Measurements from ENCODE around the gene TRHDE.

The TRHDE gene

DNA sequence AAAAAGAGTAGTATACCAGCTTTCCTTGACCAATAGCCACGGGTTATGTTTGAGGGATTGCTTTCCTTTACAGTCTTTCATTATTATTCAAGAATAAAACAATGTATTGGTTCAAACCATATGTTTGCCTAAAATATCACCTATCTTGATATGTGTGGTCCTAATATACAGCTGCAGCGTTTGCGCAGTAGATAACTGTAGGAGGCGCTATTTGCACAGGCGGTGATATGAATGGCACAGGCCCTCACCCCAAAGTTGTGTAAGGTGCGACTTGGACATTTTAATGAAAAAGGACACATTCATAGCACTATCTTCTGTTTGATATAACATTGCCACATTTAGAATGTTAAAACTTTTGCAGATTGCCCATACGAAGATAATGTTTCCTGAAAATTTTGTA lies 298.4 kb downstream of the TRHDE start:
- WGBS, 2 experiments, result 64 to 69% methylated on average over 6 of the region's 7 CpGs
- H3K36me3 ChIP-seq (ENCODE audit: control insufficient read depth, insufficient read depth, low read length), result no peaks in the 10 kb centered on the region
- H3K27ac ChIP-seq (ENCODE audit: insufficient read depth, low read depth, low read length, poor library complexity, severe bottlenecking), result no peak overlapping the region
- no peak overlapping the region for H3K4me3 ChIP-seq (ENCODE audit: insufficient read depth, low read depth, low read length)
- H3K4me1 ChIP-seq (ENCODE audit: control insufficient read depth, insufficient read depth, low read length), result no peaks in the 10 kb centered on the region
- H3K9me3 ChIP-seq (ENCODE audit: control insufficient read depth, low read length), result no peaks in the 10 kb centered on the region
- no peaks in the 10 kb centered on the region for H3K27me3 ChIP-seq (ENCODE audit: control insufficient read depth, insufficient read depth, low read length, poor library complexity, severe bottlenecking)

DNA sequence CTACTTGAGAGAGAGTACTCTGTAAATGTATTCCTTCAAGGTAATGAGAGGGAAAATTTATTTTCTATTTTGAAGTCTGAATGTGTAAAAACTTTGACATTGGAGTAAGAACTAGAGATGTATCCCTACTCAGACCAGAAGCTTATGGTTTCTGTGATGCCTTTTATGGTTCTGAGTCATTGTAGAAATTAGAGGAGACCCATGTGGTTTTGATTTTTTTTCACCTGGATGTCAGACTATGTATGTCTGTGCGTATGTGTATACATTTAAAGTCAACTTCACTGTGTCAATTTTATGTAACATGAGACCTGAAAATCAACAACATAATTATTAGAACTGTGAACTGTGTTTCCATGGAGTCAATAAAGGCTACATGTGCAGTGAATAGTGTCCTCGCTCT lies 302.0 kb downstream of the TRHDE start:
- H3K27me3 ChIP-seq (ENCODE audit: control insufficient read depth, insufficient read depth, low read length, poor library complexity, severe bottlenecking), result no peaks in the 10 kb centered on the region
- no peak overlapping the region for H3K27ac ChIP-seq (ENCODE audit: insufficient read depth, low read depth, low read length, poor library complexity, severe bottlenecking)
- 83 to 100% methylated on average over 1 of the region's 2 CpGs for WGBS, 2 experiments
- H3K4me3 ChIP-seq (ENCODE audit: insufficient read depth, low read depth, low read length), result no peak overlapping the region
- no peaks in the 10 kb centered on the region for H3K36me3 ChIP-seq (ENCODE audit: control insufficient read depth, insufficient read depth, low read length)
- no peaks in the 10 kb centered on the region for H3K9me3 ChIP-seq (ENCODE audit: control insufficient read depth, low read length)
- H3K4me1 ChIP-seq (ENCODE audit: control insufficient read depth, insufficient read depth, low read length), result no peaks in the 10 kb centered on the region

DNA sequence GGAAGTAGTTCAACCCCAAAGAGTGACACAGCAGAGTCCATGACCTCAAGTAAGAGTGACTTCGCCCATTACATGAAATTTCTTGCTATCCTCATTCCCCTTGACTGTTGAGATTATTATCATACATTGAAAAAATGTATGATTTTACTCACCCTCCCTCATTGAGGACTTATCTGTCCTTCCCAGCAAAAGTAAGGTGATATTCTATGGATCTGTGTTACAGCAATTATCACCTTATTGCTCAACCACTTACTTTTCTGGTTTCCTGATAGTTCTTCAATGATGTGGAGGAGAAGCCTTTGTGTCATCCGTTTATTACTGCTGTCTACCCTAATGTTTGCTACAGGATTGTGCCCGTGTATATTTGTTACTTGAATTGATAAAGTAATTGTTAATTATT lies 306.2 kb downstream of the TRHDE start:
- Histone ChIP-seq H3K36me3 (ENCODE audit: control insufficient read depth, insufficient read depth, low read length) (no peaks in the 10 kb centered on the region), H3K4me3 (ENCODE audit: insufficient read depth, low read depth, low read length) (no peak overlapping the region), H3K27ac (ENCODE audit: insufficient read depth, low read depth, low read length, poor library complexity, severe bottlenecking) (no peak overlapping the region), H3K9me3 (ENCODE audit: control insufficient read depth, low read length) (no peaks in the 10 kb centered on the region), H3K4me1 (ENCODE audit: control insufficient read depth, insufficient read depth, low read length) (no peaks in the 10 kb centered on the region), H3K27me3 (ENCODE audit: control insufficient read depth, insufficient read depth, low read length, poor library complexity, severe bottlenecking) (no peaks in the 10 kb centered on the region)
- 97 to 100% methylated on average over 2 to 3 of the region's 3 CpGs for WGBS, 2 experiments

DNA sequence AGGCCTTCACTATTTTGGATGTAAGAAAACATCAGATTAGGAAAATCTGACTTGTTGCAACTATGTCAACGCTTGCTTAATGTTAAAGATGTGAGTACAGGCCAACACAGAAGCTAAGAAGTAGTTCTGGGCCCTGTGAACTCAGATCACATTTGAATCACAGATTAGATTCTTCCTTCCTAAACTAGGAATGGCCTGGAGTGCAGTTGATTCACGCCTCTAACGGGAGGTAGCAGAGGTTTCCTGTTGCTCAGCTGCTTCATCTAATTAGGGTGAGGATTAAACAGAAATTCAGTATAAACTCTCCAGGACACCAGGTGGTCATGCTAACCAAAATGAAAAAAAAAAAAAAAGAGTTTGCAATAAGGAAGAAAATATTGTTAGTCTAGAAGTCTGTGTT lies 314.3 kb downstream of the TRHDE start:
- no peak overlapping the region for H3K4me3 ChIP-seq (ENCODE audit: insufficient read depth, low read depth, low read length)
- H3K9me3 ChIP-seq (ENCODE audit: control insufficient read depth, low read length), result no peaks in the 10 kb centered on the region
- H3K27ac ChIP-seq (ENCODE audit: insufficient read depth, low read depth, low read length, poor library complexity, severe bottlenecking), result no peak overlapping the region
- no peaks in the 10 kb centered on the region for H3K4me1 ChIP-seq (ENCODE audit: control insufficient read depth, insufficient read depth, low read length)
- 61 to 72% methylated on average over 3 of the region's 3 CpGs for WGBS, 2 experiments
- no peaks in the 10 kb centered on the region for H3K36me3 ChIP-seq (ENCODE audit: control insufficient read depth, insufficient read depth, low read length)
- H3K27me3 ChIP-seq (ENCODE audit: control insufficient read depth, insufficient read depth, low read length, poor library complexity, severe bottlenecking), result no peaks in the 10 kb centered on the region

DNA sequence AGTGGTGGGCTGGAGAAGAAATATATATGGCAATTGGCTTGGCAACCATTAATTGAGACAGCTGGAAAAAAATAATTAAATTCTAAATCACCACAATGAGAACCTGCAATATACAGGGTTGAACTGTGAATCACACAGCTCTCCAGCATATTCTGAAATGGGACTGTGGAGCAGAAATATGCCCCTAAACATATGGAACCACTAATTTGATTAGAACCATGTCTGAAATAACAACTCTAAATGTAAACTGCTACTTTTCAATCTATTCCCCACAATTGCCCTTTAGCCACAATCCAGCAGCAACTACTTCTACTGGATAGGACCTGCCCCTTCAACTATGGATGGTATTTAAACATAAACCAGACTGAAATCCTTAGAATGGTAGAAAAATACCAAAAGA lies 330.4 kb downstream of the TRHDE start:
- Histone ChIP-seq H3K4me1 (ENCODE audit: control insufficient read depth, insufficient read depth, low read length) (no peaks in the 10 kb centered on the region), H3K36me3 (ENCODE audit: control insufficient read depth, insufficient read depth, low read length) (no peaks in the 10 kb centered on the region), H3K9me3 (ENCODE audit: control insufficient read depth, low read length) (no peaks in the 10 kb centered on the region), H3K4me3 (ENCODE audit: insufficient read depth, low read depth, low read length) (no peak overlapping the region), H3K27ac (ENCODE audit: insufficient read depth, low read depth, low read length, poor library complexity, severe bottlenecking) (no peak overlapping the region), H3K27me3 (ENCODE audit: control insufficient read depth, insufficient read depth, low read length, poor library complexity, severe bottlenecking) (no peaks in the 10 kb centered on the region)

DNA sequence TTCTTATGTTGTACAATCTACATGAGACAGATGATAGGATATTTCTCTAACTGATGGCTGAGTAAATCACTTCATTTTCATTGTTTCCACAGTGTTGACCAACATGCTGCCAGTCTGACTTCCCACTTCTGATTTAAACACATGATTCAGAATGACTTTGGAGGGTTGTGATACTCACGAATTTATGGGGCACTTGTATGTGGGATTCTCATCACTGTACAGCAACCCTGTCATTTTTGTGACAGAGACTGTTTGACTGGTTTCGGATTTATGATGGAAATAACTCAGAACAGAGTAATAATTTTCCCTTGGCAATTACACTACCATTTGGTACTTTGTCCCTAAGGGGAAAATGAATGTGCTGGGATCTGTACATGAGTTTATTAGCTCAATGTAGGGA lies 333.8 kb downstream of the TRHDE start:
- Histone ChIP-seq H3K36me3 (ENCODE audit: control insufficient read depth, insufficient read depth, low read length) (no peaks in the 10 kb centered on the region), H3K27me3 (ENCODE audit: control insufficient read depth, insufficient read depth, low read length, poor library complexity, severe bottlenecking) (no peaks in the 10 kb centered on the region), H3K4me1 (ENCODE audit: control insufficient read depth, insufficient read depth, low read length) (no peaks in the 10 kb centered on the region), H3K27ac (ENCODE audit: insufficient read depth, low read depth, low read length, poor library complexity, severe bottlenecking) (no peak overlapping the region), H3K4me3 (ENCODE audit: insufficient read depth, low read depth, low read length) (no peak overlapping the region), H3K9me3 (ENCODE audit: control insufficient read depth, low read length) (no peaks in the 10 kb centered on the region)
- 86% methylated on average over 1 to 2 of the region's 2 CpGs for WGBS, 2 experiments

DNA sequence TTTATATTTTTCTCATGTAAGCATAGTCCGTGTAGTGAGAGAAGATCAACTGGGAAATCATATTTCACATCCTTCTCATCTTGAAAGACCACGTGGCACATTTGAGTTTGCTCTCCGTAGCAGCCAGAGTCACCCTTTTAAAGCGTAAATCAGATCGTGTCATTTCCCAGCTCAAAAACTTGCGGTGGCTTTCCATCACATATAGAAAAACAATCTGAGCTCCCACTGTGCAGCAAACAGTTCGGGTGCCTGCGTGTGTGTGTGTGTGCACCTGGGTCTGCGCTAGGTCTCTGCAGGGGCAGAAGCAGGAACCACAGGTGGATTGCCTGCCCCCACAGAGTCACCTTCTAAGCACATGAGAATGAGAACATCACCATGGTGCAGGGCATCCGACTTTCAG lies 338.2 kb downstream of the TRHDE start:
- Histone ChIP-seq H3K4me3 (ENCODE audit: insufficient read depth, low read depth, low read length) (no peak overlapping the region), H3K9me3 (ENCODE audit: control insufficient read depth, low read length) (no peaks in the 10 kb centered on the region), H3K27ac (ENCODE audit: insufficient read depth, low read depth, low read length, poor library complexity, severe bottlenecking) (no peak overlapping the region), H3K27me3 (ENCODE audit: control insufficient read depth, insufficient read depth, low read length, poor library complexity, severe bottlenecking) (no peaks in the 10 kb centered on the region), H3K36me3 (ENCODE audit: control insufficient read depth, insufficient read depth, low read length) (no peaks in the 10 kb centered on the region), H3K4me1 (ENCODE audit: control insufficient read depth, insufficient read depth, low read length) (no peaks in the 10 kb centered on the region)
- 81 to 87% methylated on average over 10 of the region's 10 CpGs for WGBS, 2 experiments

DNA sequence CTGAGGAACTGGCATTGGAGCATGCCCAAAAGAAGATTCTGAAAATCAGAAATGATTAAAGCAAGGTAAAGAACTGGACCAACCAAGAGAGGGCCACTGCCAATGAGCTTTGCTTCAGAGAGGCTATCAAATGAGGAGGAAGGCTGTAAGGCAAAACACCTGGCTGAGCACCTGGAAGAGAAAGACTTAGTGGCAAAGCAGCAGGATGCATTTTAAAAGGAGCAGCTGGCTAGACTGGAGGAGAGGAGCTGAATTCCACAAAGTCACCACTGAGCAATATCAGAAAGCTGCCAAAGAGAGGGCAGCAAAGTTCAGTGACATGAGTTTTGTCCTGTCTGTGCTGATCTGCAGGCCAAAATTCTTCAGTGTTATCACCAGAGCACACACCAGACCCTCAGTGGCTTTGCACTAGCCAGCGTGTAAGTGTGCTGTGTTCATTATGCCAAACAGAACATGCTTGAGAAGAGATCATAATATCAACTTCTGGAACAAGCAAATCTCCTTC lies 338.7 kb downstream of the TRHDE start:
- Histone ChIP-seq H3K9me3 (ENCODE audit: control insufficient read depth, low read length) (no peaks in the 10 kb centered on the region), H3K27me3 (ENCODE audit: control insufficient read depth, insufficient read depth, low read length, poor library complexity, severe bottlenecking) (no peaks in the 10 kb centered on the region), H3K36me3 (ENCODE audit: control insufficient read depth, insufficient read depth, low read length) (no peaks in the 10 kb centered on the region), H3K27ac (ENCODE audit: insufficient read depth, low read depth, low read length, poor library complexity, severe bottlenecking) (no peak overlapping the region), H3K4me1 (ENCODE audit: control insufficient read depth, insufficient read depth, low read length) (no peaks in the 10 kb centered on the region), H3K4me3 (ENCODE audit: insufficient read depth, low read depth, low read length) (no peak overlapping the region)
- 85 to 89% methylated on average over 1 of the region's 1 CpG for WGBS, 2 experiments

DNA sequence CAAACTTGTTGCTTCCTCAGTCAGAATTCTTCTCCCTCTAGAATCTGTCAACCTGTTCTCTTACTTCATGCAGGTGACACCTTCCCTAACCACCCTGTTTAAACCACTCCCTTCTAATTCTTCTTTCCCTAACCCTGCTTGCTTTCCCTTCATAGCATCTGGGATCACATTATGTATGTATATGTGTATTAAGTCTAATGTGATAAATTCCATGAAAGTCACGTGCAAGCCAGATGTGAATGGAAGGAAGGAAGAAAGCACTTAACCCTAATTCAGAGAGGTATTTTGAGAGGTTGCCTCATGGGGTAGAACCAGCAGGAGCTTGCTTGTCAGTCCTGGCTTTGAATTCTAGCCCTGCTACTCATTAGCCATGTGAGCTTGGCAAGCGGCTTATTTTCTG lies 340.0 kb downstream of the TRHDE start:
- no peaks in the 10 kb centered on the region for H3K36me3 ChIP-seq (ENCODE audit: control insufficient read depth, insufficient read depth, low read length)
- no peak overlapping the region for H3K4me3 ChIP-seq (ENCODE audit: insufficient read depth, low read depth, low read length)
- 18 to 42% methylated on average over 1 to 2 of the region's 2 CpGs for WGBS, 2 experiments
- no peaks in the 10 kb centered on the region for H3K27me3 ChIP-seq (ENCODE audit: control insufficient read depth, insufficient read depth, low read length, poor library complexity, severe bottlenecking)
- H3K27ac ChIP-seq (ENCODE audit: insufficient read depth, low read depth, low read length, poor library complexity, severe bottlenecking), result no peak overlapping the region
- no peaks in the 10 kb centered on the region for H3K4me1 ChIP-seq (ENCODE audit: control insufficient read depth, insufficient read depth, low read length)
- H3K9me3 ChIP-seq (ENCODE audit: control insufficient read depth, low read length), result no peaks in the 10 kb centered on the region

DNA sequence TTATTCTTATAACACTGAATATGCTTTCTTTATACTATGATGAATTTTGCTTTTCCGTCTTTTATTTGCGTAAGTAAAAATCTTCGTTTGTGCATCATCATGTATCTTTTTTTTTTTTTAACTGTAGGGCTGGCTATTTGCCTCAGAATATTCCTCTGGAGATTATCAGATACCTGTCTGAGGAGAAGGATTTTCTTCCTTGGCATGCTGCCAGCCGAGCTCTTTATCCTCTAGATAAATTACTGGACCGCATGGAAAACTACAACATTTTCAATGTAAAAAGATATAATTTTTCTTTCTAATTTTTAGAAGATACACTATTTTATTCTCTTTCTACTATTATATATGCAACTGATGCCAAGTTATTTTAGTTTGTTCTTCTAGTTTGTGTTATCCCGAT lies 346.6 kb downstream of the TRHDE start:
- no peak overlapping the region for H3K4me3 ChIP-seq (ENCODE audit: insufficient read depth, low read depth, low read length)
- whole genome bisulfite sequencing, 2 experiments, result 94 to 100% methylated on average over 3 to 4 of the region's 6 CpGs
- no peaks in the 10 kb centered on the region for H3K9me3 ChIP-seq (ENCODE audit: control insufficient read depth, low read length)
- no peaks in the 10 kb centered on the region for H3K36me3 ChIP-seq (ENCODE audit: control insufficient read depth, insufficient read depth, low read length)
- H3K27ac ChIP-seq (ENCODE audit: insufficient read depth, low read depth, low read length, poor library complexity, severe bottlenecking), result no peak overlapping the region
- H3K27me3 ChIP-seq (ENCODE audit: control insufficient read depth, insufficient read depth, low read length, poor library complexity, severe bottlenecking), result no peaks in the 10 kb centered on the region
- H3K4me1 ChIP-seq (ENCODE audit: control insufficient read depth, insufficient read depth, low read length), result no peaks in the 10 kb centered on the region

DNA sequence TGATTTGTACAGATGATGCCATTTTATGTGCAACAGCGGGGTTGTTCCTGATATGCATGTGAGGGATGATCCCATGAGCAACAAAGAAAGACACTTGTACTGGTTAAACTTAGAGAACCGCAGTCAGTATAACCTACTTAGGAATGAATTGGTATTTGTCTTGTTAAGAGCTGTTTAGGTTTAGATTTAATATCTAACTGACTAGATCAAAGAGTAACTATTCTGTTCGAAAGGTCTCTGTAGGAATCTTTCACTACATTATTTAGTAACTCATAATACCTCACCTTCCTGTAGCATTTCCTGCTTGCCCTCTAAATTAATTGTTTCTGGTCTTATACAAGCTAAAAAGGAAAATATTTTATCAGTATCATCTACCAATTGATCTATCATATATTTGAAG lies 350.4 kb downstream of the TRHDE start:
- 96 to 98% methylated on average over 2 to 3 of the region's 3 CpGs for WGBS, 2 experiments
- Histone ChIP-seq H3K27ac (ENCODE audit: insufficient read depth, low read depth, low read length, poor library complexity, severe bottlenecking) (no peak overlapping the region), H3K9me3 (ENCODE audit: control insufficient read depth, low read length) (no peaks in the 10 kb centered on the region), H3K36me3 (ENCODE audit: control insufficient read depth, insufficient read depth, low read length) (no peaks in the 10 kb centered on the region), H3K27me3 (ENCODE audit: control insufficient read depth, insufficient read depth, low read length, poor library complexity, severe bottlenecking) (no peaks in the 10 kb centered on the region), H3K4me1 (ENCODE audit: control insufficient read depth, insufficient read depth, low read length) (no peaks in the 10 kb centered on the region), H3K4me3 (ENCODE audit: insufficient read depth, low read depth, low read length) (no peak overlapping the region)
